ENCODE results near the gene CEBPG. TPM values are rescaled to one million over a fixed set of nuclear protein-coding genes. Genes with fewer than 3 reads are reported as not detected.

Gene CEBPG
- total RNA-seq, 1 donor from 2014 or later: 20.7 TPM

- DNase-seq (ENCODE audit: low spot score): no peak
- Mint-ChIP-seq H3K9me3 (ENCODE audit: unreplicated experiment) (no peaks in the 10 kb centered on the region), H3K4me1 (ENCODE audit: unreplicated experiment) (peaks cover 4% of the 10 kb centered on the region), H3K27ac (ENCODE audit: unreplicated experiment) (no peak overlapping the region), H3K4me3 (ENCODE audit: unreplicated experiment) (no peak overlapping the region), H3K36me3 (ENCODE audit: low read depth, unreplicated experiment) (no peaks in the 10 kb centered on the region), H3K27me3 (ENCODE audit: unreplicated experiment) (peaks cover 1% of the 10 kb centered on the region)
- TF ChIP-seq CTCF (IDR thresholded peaks at IDR 0.05; ENCODE audit: unreplicated experiment): no peak
Measured at GRCh38 chr19:33332248-33332647, 41.3 kb upstream of the CEBPG start.

- no peak for TF ChIP-seq CTCF (IDR thresholded peaks at IDR 0.05; ENCODE audit: unreplicated experiment)
- no peak for DNase-seq (ENCODE audit: low spot score)
- H3K36me3 Mint-ChIP-seq (ENCODE audit: low read depth, unreplicated experiment): no peaks in the 10 kb centered on the region
- no peak overlapping the region for H3K27ac Mint-ChIP-seq (ENCODE audit: unreplicated experiment)
- H3K27me3 Mint-ChIP-seq (ENCODE audit: unreplicated experiment): no peaks in the 10 kb centered on the region
- no peak overlapping the region for H3K4me3 Mint-ChIP-seq (ENCODE audit: unreplicated experiment)
- H3K9me3 Mint-ChIP-seq (ENCODE audit: unreplicated experiment): no peaks in the 10 kb centered on the region
- peaks cover 4% of the 10 kb centered on the region for H3K4me1 Mint-ChIP-seq (ENCODE audit: unreplicated experiment)
Measured at GRCh38 chr19:33333151-33333550, 40.4 kb upstream of the CEBPG start.

GRCh38 chr19:33333642-33334041 lies 39.9 kb upstream of the CEBPG start:
- Mint-ChIP-seq H3K27me3 (ENCODE audit: unreplicated experiment) (peaks cover under 1% of the 10 kb centered on the region), H3K36me3 (ENCODE audit: low read depth, unreplicated experiment) (no peaks in the 10 kb centered on the region), H3K27ac (ENCODE audit: unreplicated experiment) (no peak overlapping the region), H3K9me3 (ENCODE audit: unreplicated experiment) (no peaks in the 10 kb centered on the region), H3K4me3 (ENCODE audit: unreplicated experiment) (no peak overlapping the region), H3K4me1 (ENCODE audit: unreplicated experiment) (peaks cover 4% of the 10 kb centered on the region)
- no peak for TF ChIP-seq CTCF (IDR thresholded peaks at IDR 0.05; ENCODE audit: unreplicated experiment)
- DNase-seq (ENCODE audit: low spot score): no peak

GRCh38 chr19:33334271-33334670 lies 39.2 kb upstream of the CEBPG start:
- no peak for TF ChIP-seq CTCF (IDR thresholded peaks at IDR 0.05; ENCODE audit: unreplicated experiment)
- no peak overlapping the region for H3K4me3 Mint-ChIP-seq (ENCODE audit: unreplicated experiment)

GRCh38 chr19:33335446-33335845 lies 38.1 kb upstream of the CEBPG start:
- no peaks in the 10 kb centered on the region for H3K36me3 Mint-ChIP-seq (ENCODE audit: low read depth, unreplicated experiment)
- H3K9me3 Mint-ChIP-seq (ENCODE audit: unreplicated experiment): no peaks in the 10 kb centered on the region
- H3K27me3 Mint-ChIP-seq (ENCODE audit: unreplicated experiment): peaks cover 2% of the 10 kb centered on the region

More at GRCh38 chr19:33334271-33334670, 39.2 kb upstream of the CEBPG start:
- Mint-ChIP-seq H3K9me3 (ENCODE audit: unreplicated experiment) (no peaks in the 10 kb centered on the region), H3K4me1 (ENCODE audit: unreplicated experiment) (peaks cover 4% of the 10 kb centered on the region), H3K27ac (ENCODE audit: unreplicated experiment) (no peak overlapping the region), H3K27me3 (ENCODE audit: unreplicated experiment) (peaks cover 2% of the 10 kb centered on the region), H3K36me3 (ENCODE audit: low read depth, unreplicated experiment) (no peaks in the 10 kb centered on the region)
- no peak for DNase-seq (ENCODE audit: low spot score)

More at GRCh38 chr19:33335446-33335845, 38.1 kb upstream of the CEBPG start:
- no peak overlapping the region for H3K4me3 Mint-ChIP-seq (ENCODE audit: unreplicated experiment)
- no peak for TF ChIP-seq CTCF (IDR thresholded peaks at IDR 0.05; ENCODE audit: unreplicated experiment)
- H3K4me1 Mint-ChIP-seq (ENCODE audit: unreplicated experiment): no peaks in the 10 kb centered on the region
- no peak for DNase-seq (ENCODE audit: low spot score)
- H3K27ac Mint-ChIP-seq (ENCODE audit: unreplicated experiment): no peak overlapping the region

All from endothelial cell (in vitro differentiated cells).